ENCODE data around the gene KCNIP1.

GRCh38 chr5:170495825-170496661 is 7.8 kb upstream of the KCNIP1 start:
- no peak for TF ChIP-seq NANOG (IDR thresholded peaks at IDR 0.05; ENCODE audit: insufficient read depth, low read depth, low read length, poor library complexity, severe bottlenecking)
- TF ChIP-seq EZH2 (IDR thresholded peaks at IDR 0.05; ENCODE audit: low read depth, low read length, severe bottlenecking): no peak
- no peak for TF ChIP-seq HDAC2 (IDR thresholded peaks at IDR 0.05; ENCODE audit: borderline replicate concordance in 1 of 2, low read depth in 2 of 2, low read length in 2 of 2)
- no peak for TF ChIP-seq CTCF (IDR thresholded peaks at IDR 0.05; ENCODE audit: control extremely low read depth in 1 of 3, insufficient read depth in 1 of 3, low read depth in 1 of 3, low read length in 3 of 3)
- no peak for TF ChIP-seq POLR2A (IDR thresholded peaks at IDR 0.05; ENCODE audit: control extremely low read depth in 1 of 2, low read depth in 2 of 2, low read length in 2 of 2)

Data from H1 (cell line).